Vagina (tissue), 2 donors: ENCODE results near the gene CD180. TPM values are rescaled to one million over a fixed set of nuclear protein-coding genes. Genes with fewer than 3 reads are reported as not detected.
"Not testable (repeated sequence)": the region's sequence is repeated elsewhere in the genome, so short reads cannot be mapped to it uniquely, and the experiment has no call there.

Experiments used
- DNase-seq, 2 donors: peaks; one replicate each; pipeline ENCODE4 v3.0.0-alpha.2; 2017; ENCODE audit errors: extremely low spot score in 2 of 2
- H3K27ac ChIP-seq: fragments of 200-600 bp; sonication (generic); one replicate; pipeline ENCODE4 v1.5.1; 2019
- H3K27me3 ChIP-seq: fragments of 200-600 bp; sonication (generic); one replicate; pipeline ENCODE4 v1.5.1; 2019
- H3K36me3 ChIP-seq, 2 donors: fragments of 200-600 bp; sonication (generic); one replicate each; pipeline ENCODE4 v1.5.1; 2017 to 2019
- H3K4me1 ChIP-seq: fragments of 200-600 bp; sonication (generic); one replicate; pipeline ENCODE4 v1.5.1; 2019
- H3K4me3 ChIP-seq, 2 donors: fragments of 200-600 bp; sonication (generic); 1 replicate in 1 of 2; 2 replicates in 1 of 2; pipeline ENCODE4 v1.5.1; 2016 to 2019
- H3K9me3 ChIP-seq: fragments of 200-600 bp; sonication (generic); one replicate; pipeline ENCODE4 v1.5.1; 2019
- POLR2A ChIP-seq, 2 donors: fragments of 450-650 bp; IDR thresholded peaks; one replicate each; pipeline ENCODE4 v1.6.1; 2017; ENCODE audit warnings: antibody characterized with exemption in 2 of 2, mild to moderate bottlenecking in 2 of 2, moderate library complexity in 2 of 2
- POLR2AphosphoS5 ChIP-seq, 2 donors: sonication (generic); formaldehyde crosslinking; IDR thresholded peaks; one replicate each; pipeline ENCODE4 v1.9.0; 2017; ENCODE audit warnings: antibody characterized with exemption in 2 of 2, mild to moderate bottlenecking in 2 of 2, low read depth in 1 of 2; ENCODE audit not compliant: insufficient read depth in 1 of 2
- intact Hi-C: fragments of 100-400 bp; cut with DNase I; formaldehyde crosslinking; loops from one replicate; pipeline ENCODE4 v1.15.1; 2023
- total RNA-seq: library from RNA; depleted of rRNA; stranded (reverse); fragments of >200 nt; gene quantifications from one replicate; pipeline ENCODE4 v1.2.3, GENCODE V29; 2016
- TF ChIP-seq, protein P1 (sequence below), 3 experiments: fragments of 450-650 bp in 2 of 3; fragments of 200-600 bp in 1 of 3; sonication (generic) in 1 of 3; IDR thresholded peaks; one replicate each; pipeline ENCODE4 v1.5.1; 2017 to 2019; ENCODE audit warnings: antibody characterized with exemption in 3 of 3, mild to moderate bottlenecking in 2 of 3, moderate library complexity in 2 of 3

Gene CD180
- total RNA-seq, 1 donor from 2014 or later, result 2.0 TPM

DNA sequence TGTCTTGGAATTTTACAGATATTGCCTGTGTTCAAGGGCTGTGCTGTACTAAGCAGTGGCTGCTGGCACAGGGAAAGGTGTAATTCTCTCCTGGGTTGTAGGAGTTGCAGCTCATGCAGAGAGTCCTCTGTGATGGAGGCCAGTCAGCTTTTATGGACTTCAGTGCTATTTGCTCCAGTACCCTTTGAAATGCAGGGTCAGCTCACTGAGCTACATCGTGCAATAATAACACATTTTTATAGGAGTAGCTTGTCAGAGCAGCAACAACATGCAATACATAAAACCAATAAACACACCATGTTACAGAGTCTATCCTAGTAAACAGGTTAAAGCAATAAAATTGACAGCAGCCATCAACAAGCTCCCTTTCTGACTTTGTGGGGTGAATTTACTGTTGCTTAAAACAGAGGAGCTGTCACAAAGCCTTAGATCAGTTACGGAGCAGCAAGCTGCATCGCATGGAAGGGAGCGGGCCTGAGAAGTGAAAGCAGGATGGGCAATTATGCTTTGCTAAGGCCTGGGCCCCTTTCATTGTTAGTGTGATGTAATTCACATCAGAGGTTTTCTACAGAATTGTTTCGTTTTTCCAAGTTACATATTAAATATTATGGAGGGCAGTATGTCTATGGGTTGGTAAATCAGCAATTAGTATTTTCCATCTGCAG, 16.8 kb downstream of the CD180 start:
- intact Hi-C loops, result no loop called here

DNA sequence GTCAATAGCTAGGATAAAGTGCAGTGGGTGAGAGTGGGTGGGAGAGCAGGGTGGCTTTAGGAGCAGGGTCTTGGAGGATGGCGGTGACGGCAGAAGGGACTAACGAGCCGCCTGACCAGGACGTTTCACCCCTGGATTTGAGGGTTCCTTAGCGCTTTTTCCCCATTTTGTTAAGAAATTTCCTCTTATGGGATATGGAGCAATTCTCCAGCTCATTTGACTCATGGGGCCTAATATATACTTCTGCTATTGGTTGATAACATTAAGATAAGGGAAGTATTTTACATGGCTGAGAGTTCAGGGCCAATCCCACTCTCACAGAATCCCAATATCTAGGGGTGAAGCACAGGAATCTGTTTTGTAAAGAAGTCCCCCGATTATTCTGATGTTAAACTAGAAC, 17.6 kb downstream of the CD180 start:
- Histone ChIP-seq H3K9me3 (no peaks in the 10 kb centered on the region), H3K4me3 (no peak overlapping the region), H3K27ac (no peak overlapping the region), H3K27me3 (no peaks in the 10 kb centered on the region), H3K36me3 (no peaks in the 10 kb centered on the region), H3K4me1 (peaks cover 15% of the 10 kb centered on the region)
- TF ChIP-seq, protein P1, sequence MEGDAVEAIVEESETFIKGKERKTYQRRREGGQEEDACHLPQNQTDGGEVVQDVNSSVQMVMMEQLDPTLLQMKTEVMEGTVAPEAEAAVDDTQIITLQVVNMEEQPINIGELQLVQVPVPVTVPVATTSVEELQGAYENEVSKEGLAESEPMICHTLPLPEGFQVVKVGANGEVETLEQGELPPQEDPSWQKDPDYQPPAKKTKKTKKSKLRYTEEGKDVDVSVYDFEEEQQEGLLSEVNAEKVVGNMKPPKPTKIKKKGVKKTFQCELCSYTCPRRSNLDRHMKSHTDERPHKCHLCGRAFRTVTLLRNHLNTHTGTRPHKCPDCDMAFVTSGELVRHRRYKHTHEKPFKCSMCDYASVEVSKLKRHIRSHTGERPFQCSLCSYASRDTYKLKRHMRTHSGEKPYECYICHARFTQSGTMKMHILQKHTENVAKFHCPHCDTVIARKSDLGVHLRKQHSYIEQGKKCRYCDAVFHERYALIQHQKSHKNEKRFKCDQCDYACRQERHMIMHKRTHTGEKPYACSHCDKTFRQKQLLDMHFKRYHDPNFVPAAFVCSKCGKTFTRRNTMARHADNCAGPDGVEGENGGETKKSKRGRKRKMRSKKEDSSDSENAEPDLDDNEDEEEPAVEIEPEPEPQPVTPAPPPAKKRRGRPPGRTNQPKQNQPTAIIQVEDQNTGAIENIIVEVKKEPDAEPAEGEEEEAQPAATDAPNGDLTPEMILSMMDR (IDR thresholded peaks at IDR 0.05), result no peak
- TF ChIP-seq POLR2A (IDR thresholded peaks at IDR 0.05) (no peak), POLR2AphosphoS5 (IDR thresholded peaks at IDR 0.05; ENCODE audit: insufficient read depth in 1 of 2, low read depth in 1 of 2) (no peak)
- intact Hi-C loops, result no loop called here
- DNase-seq, result peak in 1 of 2 donors; percentile 3

More for the DNA sequence above, 16.8 kb downstream of the CD180 start:
- DNase-seq, result no peak
- Histone ChIP-seq H3K36me3 (no peaks in the 10 kb centered on the region), H3K4me3 (no peak overlapping the region), H3K27me3 (no peaks in the 10 kb centered on the region), H3K9me3 (no peaks in the 10 kb centered on the region), H3K4me1 (peaks cover 15% of the 10 kb centered on the region), H3K27ac (no peak overlapping the region)
- TF ChIP-seq, protein P1 (IDR thresholded peaks at IDR 0.05), result no peak
- TF ChIP-seq POLR2A (IDR thresholded peaks at IDR 0.05) (no peak), POLR2AphosphoS5 (IDR thresholded peaks at IDR 0.05; ENCODE audit: insufficient read depth in 1 of 2, low read depth in 1 of 2) (no peak)

DNA sequence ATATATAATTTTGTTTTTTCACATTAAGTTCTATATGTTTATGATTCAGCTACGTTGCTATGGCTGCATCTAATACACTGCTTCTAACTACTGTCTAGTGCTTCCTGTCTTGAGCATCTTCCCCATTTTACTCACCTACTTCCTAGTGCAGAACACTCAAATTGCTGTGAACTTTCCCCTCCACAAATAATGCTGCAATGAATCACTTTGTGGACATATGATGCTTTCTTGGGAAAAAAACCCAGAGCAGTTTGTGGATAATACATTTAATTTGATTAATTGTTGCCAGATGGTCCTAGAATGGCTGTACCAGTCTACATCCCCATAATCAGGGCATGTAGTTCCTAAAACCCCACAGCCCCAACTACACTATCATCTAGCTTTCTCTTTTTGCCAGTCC, 18.5 kb downstream of the CD180 start:
- no peak overlapping the region for H3K27ac ChIP-seq
- TF ChIP-seq POLR2A (IDR thresholded peaks at IDR 0.05), result no peak
- TF ChIP-seq, protein P1 (IDR thresholded peaks at IDR 0.05), result no peak
- TF ChIP-seq POLR2AphosphoS5 (IDR thresholded peaks at IDR 0.05; ENCODE audit: insufficient read depth in 1 of 2, low read depth in 1 of 2), result no peak
- H3K36me3 ChIP-seq, result no peaks in the 10 kb centered on the region
- no peak overlapping the region for H3K4me3 ChIP-seq
- intact Hi-C loops, result no loop called here
- H3K9me3 ChIP-seq, result no peaks in the 10 kb centered on the region
- H3K27me3 ChIP-seq, result no peaks in the 10 kb centered on the region
- H3K4me1 ChIP-seq, result peaks cover 14% of the 10 kb centered on the region
- no peak for DNase-seq

DNA sequence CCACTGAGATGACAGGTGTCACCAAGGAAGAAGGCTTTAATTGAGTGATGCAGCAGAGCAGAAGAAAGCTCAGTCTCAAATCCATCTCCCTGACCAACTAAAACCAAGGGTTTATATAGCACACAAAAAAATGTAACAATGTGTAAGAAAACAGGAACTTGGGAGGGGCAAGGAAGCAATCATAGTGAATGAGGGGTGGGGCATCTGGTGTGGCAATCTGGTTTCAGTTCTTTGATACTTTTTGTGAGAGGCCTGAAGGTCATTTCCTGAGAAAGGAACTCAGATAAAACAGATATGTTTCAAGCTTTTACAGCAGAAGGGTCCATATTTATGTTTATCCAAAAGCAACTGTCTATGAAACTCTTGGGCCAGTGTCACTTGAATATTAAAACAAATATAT, 19.7 kb downstream of the CD180 start:
- TF ChIP-seq, protein P1 (IDR thresholded peaks at IDR 0.05), result no peak
- TF ChIP-seq POLR2AphosphoS5 (IDR thresholded peaks at IDR 0.05; ENCODE audit: insufficient read depth in 1 of 2, low read depth in 1 of 2) (no peak), POLR2A (IDR thresholded peaks at IDR 0.05) (no peak)
- H3K27me3 ChIP-seq, result no peaks in the 10 kb centered on the region

DNA sequence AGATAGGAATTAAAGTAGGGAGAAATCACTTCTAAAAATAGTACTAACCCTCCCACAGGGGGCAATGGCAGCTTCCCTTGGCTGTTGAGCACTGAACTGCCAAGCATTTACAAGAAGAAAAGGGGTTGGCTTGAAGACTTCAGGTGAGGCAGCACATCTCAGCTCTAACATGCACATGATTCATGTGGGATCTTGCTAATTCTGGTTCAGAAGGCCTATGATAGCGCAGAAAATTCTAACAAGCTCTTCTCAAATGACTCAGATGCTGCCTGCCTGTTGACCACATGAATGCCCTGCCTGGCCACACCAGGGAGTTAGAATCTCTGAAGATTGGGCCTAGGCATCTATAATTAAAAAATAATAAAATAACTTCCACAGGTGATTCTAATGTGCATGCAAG, 22.6 kb downstream of the CD180 start:
- no peak overlapping the region for H3K27ac ChIP-seq
- no peaks in the 10 kb centered on the region for H3K4me1 ChIP-seq
- H3K27me3 ChIP-seq, result no peaks in the 10 kb centered on the region
- no peak overlapping the region for H3K4me3 ChIP-seq
- TF ChIP-seq POLR2A (IDR thresholded peaks at IDR 0.05) (no peak), POLR2AphosphoS5 (IDR thresholded peaks at IDR 0.05; ENCODE audit: insufficient read depth in 1 of 2, low read depth in 1 of 2) (no peak)
- DNase-seq, result no peak
- intact Hi-C loops, result no loop called here
- no peaks in the 10 kb centered on the region for H3K36me3 ChIP-seq
- no peaks in the 10 kb centered on the region for H3K9me3 ChIP-seq

More for the DNA sequence above, 19.7 kb downstream of the CD180 start:
- peak in 1 of 2 donors; percentile 19 for DNase-seq
- no peaks in the 10 kb centered on the region for H3K36me3 ChIP-seq
- H3K9me3 ChIP-seq, result no peaks in the 10 kb centered on the region
- H3K4me1 ChIP-seq, result peaks cover 2% of the 10 kb centered on the region
- intact Hi-C loops, result no loop called here
- no peak overlapping the region for H3K4me3 ChIP-seq
- H3K27ac ChIP-seq, result no peak overlapping the region

DNA sequence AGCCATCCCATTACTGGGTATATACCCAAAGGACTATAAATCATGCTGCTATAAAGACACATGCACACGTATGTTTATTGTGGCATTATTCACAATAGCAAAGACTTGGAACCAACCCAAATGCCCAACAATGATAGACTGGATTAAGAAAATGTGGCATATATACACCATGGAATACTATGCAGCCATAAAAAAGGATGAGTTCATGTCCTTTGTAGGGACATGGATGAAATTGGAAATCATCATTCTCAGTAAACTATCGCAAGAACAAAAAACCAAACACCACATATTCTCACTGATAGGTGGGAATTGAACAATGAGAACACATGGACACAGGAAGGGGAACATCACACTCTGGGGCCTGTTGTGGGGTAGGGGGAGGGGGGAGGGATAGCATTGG, 23.2 kb downstream of the CD180 start:
- H3K4me1 ChIP-seq, H3K36me3 ChIP-seq, H3K9me3 ChIP-seq, DNase-seq, intact Hi-C loops, H3K4me3 ChIP-seq, H3K27ac ChIP-seq, H3K27me3 ChIP-seq: not testable (repeated sequence)
